Hepatocyte (in vitro differentiated cells): ENCODE results near the gene PCDHA11. TPM values are rescaled to one million over a fixed set of nuclear protein-coding genes. Genes with fewer than 3 reads are reported as not detected.
A peak's percentile ranks its signal among the peaks of the same experiment; 100 is the strongest.

ENCODE experiments used
- DNase-seq: peaks from one replicate; pipeline ENCODE4 v3.0.0-alpha.2; 2016; ENCODE audit warnings: low spot score
- H2AFZ ChIP-seq: fragments of 200-600 bp; sonication (generic); 2 replicates; pipeline ENCODE4 v1.6.0; 2016; ENCODE audit warnings: antibody characterized with exemption, mild to moderate bottlenecking
- H3K27ac ChIP-seq: fragments of 200-600 bp; sonication (generic); 2 replicates; pipeline ENCODE4 v1.5.1; 2016; ENCODE audit warnings: mild to moderate bottlenecking
- H3K27me3 ChIP-seq: fragments of 200-600 bp; sonication (generic); 2 replicates; pipeline ENCODE4 v1.6.1; 2016
- H3K36me3 ChIP-seq: fragments of 200-600 bp; sonication (generic); replicated peaks from 2 replicates; pipeline ENCODE4 v1.5.1; 2016; ENCODE audit warnings: low read depth; ENCODE audit not compliant: insufficient read depth
- H3K4me1 ChIP-seq: fragments of 200-600 bp; sonication (generic); 2 replicates; pipeline ENCODE4 v1.5.1; 2016; ENCODE audit warnings: mild to moderate bottlenecking, moderate library complexity; ENCODE audit not compliant: insufficient read depth
- H3K4me2 ChIP-seq: fragments of 200-600 bp; sonication (generic); 2 replicates; pipeline ENCODE4 v1.6.0; 2016
- H3K4me3 ChIP-seq: fragments of 200-600 bp; sonication (generic); 2 replicates; pipeline ENCODE4 v1.5.1; 2016; ENCODE audit warnings: mild to moderate bottlenecking
- H3K79me2 ChIP-seq: fragments of 200-600 bp; sonication (generic); 2 replicates; pipeline ENCODE4 v1.6.0; 2017; ENCODE audit warnings: mild to moderate bottlenecking
- H3K9me2 ChIP-seq: fragments of 200-600 bp; sonication (generic); replicated peaks from 2 replicates; pipeline ENCODE4 v1.6.0; 2017; ENCODE audit warnings: mild to moderate bottlenecking; ENCODE audit not compliant: insufficient read depth
- H3K9me3 ChIP-seq: fragments of 200-600 bp; sonication (generic); 2 replicates; pipeline ENCODE4 v1.5.1; 2016; ENCODE audit warnings: low read depth, mild to moderate bottlenecking
- H4K20me1 ChIP-seq: fragments of 200-600 bp; sonication (generic); 2 replicates; pipeline ENCODE4 v1.6.0; 2016; ENCODE audit warnings: mild to moderate bottlenecking; ENCODE audit not compliant: insufficient read depth, poor library complexity, severe bottlenecking
- CTCF ChIP-seq: fragments of 200-600 bp; sonication (generic); IDR thresholded peaks from 2 replicates; pipeline ENCODE4 v1.5.1; 2016; ENCODE audit warnings: antibody characterized with exemption, mild to moderate bottlenecking; ENCODE audit not compliant: poor library complexity
- EZH2 ChIP-seq: fragments of 200-600 bp; sonication (generic); IDR thresholded peaks from 2 replicates; pipeline ENCODE4 v1.6.1; 2016; ENCODE audit warnings: antibody characterized with exemption, mild to moderate bottlenecking, borderline replicate concordance
- EZH2phosphoT487 ChIP-seq: fragments of 200-600 bp; sonication (generic); IDR thresholded peaks from one replicate; pipeline ENCODE4 v1.6.1; 2018; ENCODE audit warnings: antibody characterized with exemption, mild to moderate bottlenecking, low read depth, moderate library complexity; ENCODE audit not compliant: unreplicated experiment, severe bottlenecking
- WGBS: methylation state at CpG from one replicate; pipeline ENCODE4 v1.1.6; 2016; ENCODE audit warnings: low lambda C conversion rate; ENCODE audit errors: missing lambda C conversion rate; 5-methylcytosine and 5-hydroxymethylcytosine counted together
- polyA plus RNA-seq: library from polyadenylated mRNA; unstranded; fragments of >200 nt; fragmentation: Nextera tagmentation; extraction: Ambion mirVana; gene quantifications from 2 replicates; pipeline ENCODE4 v1.2.1, GENCODE V29; 2016
- total RNA-seq: library from RNA; depleted of rRNA; stranded (reverse); fragments of >200 nt; gene quantifications from 2 replicates; pipeline ENCODE4 v1.2.3, GENCODE V29; 2014

PCDHA11 gene
- total and polyA plus RNA-seq, 2 experiments from 2014 or later = 2.5 to 4.5 TPM

- TF ChIP-seq CTCF (peak; percentile 40), EZH2 (no peak)
- no peaks in the 10 kb centered on the region for H3K36me3 ChIP-seq
- DNase-seq = peak; percentile 48
- H2AFZ ChIP-seq = no peak within 1 kb of the TSS
- H3K79me2 ChIP-seq = peaks cover 20% of the 10 kb centered on the region
- H3K27ac ChIP-seq = no peak within 1 kb of the TSS
- H3K4me1 ChIP-seq = no peaks in the 10 kb centered on the region
- H3K27me3 ChIP-seq = no peaks in the 10 kb centered on the region
- peaks cover 6% of the 10 kb centered on the region for H3K9me3 ChIP-seq
- H3K4me3 ChIP-seq = no peak within 1 kb of the TSS
- no peaks in the 10 kb centered on the region for H4K20me1 ChIP-seq
- no peaks in the 10 kb centered on the region for H3K9me2 ChIP-seq
- peak within 1 kb of the TSS; percentile 65 for H3K4me2 ChIP-seq
- WGBS = 73% methylated on average over 35 of the region's 35 CpGs
These were observed 13.3 kb downstream of the PCDHA11 start, which contains the start of gene PCDHA13 for GRCh38 chr5:140881889-140882590. TSS of gene PCDHA13 (plus strand) at chr5:140882124. CDS start at chr5:140882269, 145 bp downstream.

- Histone ChIP-seq H3K27ac (no peak overlapping the region), H4K20me1 (no peaks in the 10 kb centered on the region), H3K9me3 (peaks cover 6% of the 10 kb centered on the region), H3K9me2 (no peaks in the 10 kb centered on the region), H3K79me2 (peaks cover 20% of the 10 kb centered on the region), H3K27me3 (no peaks in the 10 kb centered on the region), H3K4me3 (no peak overlapping the region), H3K4me2 (peak overlapping the region; percentile 65), H3K4me1 (no peaks in the 10 kb centered on the region), H3K36me3 (no peaks in the 10 kb centered on the region), H2AFZ (no peak overlapping the region)
- no peak for DNase-seq
- 64% methylated on average over 12 of the region's 12 CpGs for WGBS
- TF ChIP-seq EZH2 = no peak
- peak; percentile 30 for TF ChIP-seq CTCF
These were observed 13.8 kb downstream of the PCDHA11 start for GRCh38 chr5:140882591-140882899.

- H2AFZ ChIP-seq = no peak overlapping the region
- H3K36me3 ChIP-seq = no peaks in the 10 kb centered on the region
- no peaks in the 10 kb centered on the region for H3K9me2 ChIP-seq
- no peak overlapping the region for H3K27ac ChIP-seq
- H3K4me3 ChIP-seq = no peak overlapping the region
- no peak for TF ChIP-seq EZH2phosphoT487
- no peak for TF ChIP-seq EZH2
- TF ChIP-seq CTCF = no peak
- 99% methylated on average over 41 of the region's 41 CpGs for WGBS
- H3K4me1 ChIP-seq = no peaks in the 10 kb centered on the region
- H3K4me2 ChIP-seq = no peak overlapping the region
- H3K27me3 ChIP-seq = no peaks in the 10 kb centered on the region
- DNase-seq = no peak
- peaks cover 6% of the 10 kb centered on the region for H3K9me3 ChIP-seq
- H4K20me1 ChIP-seq = no peaks in the 10 kb centered on the region
- peaks cover 15% of the 10 kb centered on the region for H3K79me2 ChIP-seq
These were observed 14.6 kb downstream of the PCDHA11 start for GRCh38 chr5:140883373-140883772.
